ENCODE data around the gene SLC45A1.
A peak's percentile ranks its signal among the peaks of the same experiment; 100 is the strongest.

Gene SLC45A1

DNA sequence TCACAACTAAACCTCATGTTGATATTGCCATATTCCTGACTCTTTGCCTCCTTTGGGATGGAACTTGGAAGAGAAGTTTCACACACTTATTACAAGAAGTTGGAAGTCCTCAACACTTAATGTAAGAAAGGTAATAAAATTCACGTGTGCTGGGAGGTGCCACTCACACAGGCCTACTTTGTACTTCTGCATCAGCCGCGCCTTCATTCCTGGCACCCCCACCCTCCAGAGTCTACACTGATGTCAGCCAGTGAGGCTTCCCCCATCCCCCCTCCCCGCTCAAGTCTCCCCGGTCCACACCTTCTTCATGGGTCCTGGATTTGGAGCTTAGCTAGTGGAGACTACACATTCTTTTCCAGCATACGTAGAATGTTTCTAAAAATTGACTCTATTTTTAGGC, 24.8 kb upstream of the SLC45A1 start:
- Histone ChIP-seq H3K9me3 (replicated peaks; ENCODE audit: low read length) (no peaks in the 10 kb centered on the region), H3K27me3 (ENCODE audit: control insufficient read depth, insufficient read depth, low read length) (no peaks in the 10 kb centered on the region), H3K9ac (ENCODE audit: low read depth, low read length) (no peak overlapping the region), H3K4me2 (ENCODE audit: low read length) (no peak overlapping the region), H3K4me1 (ENCODE audit: control insufficient read depth, insufficient read depth, low read length) (no peaks in the 10 kb centered on the region), H3K36me3 (ENCODE audit: insufficient read depth, low read length) (no peaks in the 10 kb centered on the region), H3K4me3 (ENCODE audit: low read length) (no peak overlapping the region)

DNA sequence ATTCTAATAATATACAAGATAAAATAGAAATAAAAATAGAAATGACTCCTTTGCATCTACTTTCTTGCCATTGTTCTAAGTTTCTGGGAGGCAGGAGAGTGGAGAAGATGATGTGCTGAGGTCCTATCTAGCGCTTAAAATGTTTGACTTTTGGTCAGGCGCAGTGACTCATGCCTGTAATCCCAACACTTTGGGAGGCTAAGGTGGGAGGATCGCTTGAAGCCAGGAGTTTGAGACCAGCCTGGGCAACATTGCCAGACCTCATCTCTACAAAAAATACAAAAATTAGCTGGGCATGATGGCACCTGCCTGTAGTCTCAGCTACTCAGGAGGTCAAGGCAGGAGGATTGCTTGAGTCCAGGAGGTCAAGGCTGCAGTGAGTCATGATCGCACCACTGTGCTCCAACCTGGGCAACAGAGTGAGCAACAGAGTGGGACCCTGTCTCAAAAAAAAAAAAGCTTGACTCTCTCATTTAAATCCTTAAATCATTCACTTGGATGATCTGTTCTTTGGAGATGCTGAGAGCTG, 24.2 kb upstream of the SLC45A1 start:
- H3K36me3 ChIP-seq (ENCODE audit: insufficient read depth, low read length): no peaks in the 10 kb centered on the region
- no peak overlapping the region for H3K9ac ChIP-seq (ENCODE audit: low read depth, low read length)
- no peak overlapping the region for H3K4me2 ChIP-seq (ENCODE audit: low read length)
- no peak overlapping the region for H3K4me3 ChIP-seq (ENCODE audit: low read length)
- H3K4me1 ChIP-seq (ENCODE audit: control insufficient read depth, insufficient read depth, low read length): no peaks in the 10 kb centered on the region
- H3K9me3 ChIP-seq (replicated peaks; ENCODE audit: low read length): no peaks in the 10 kb centered on the region
- H3K27me3 ChIP-seq (ENCODE audit: control insufficient read depth, insufficient read depth, low read length): no peaks in the 10 kb centered on the region

DNA sequence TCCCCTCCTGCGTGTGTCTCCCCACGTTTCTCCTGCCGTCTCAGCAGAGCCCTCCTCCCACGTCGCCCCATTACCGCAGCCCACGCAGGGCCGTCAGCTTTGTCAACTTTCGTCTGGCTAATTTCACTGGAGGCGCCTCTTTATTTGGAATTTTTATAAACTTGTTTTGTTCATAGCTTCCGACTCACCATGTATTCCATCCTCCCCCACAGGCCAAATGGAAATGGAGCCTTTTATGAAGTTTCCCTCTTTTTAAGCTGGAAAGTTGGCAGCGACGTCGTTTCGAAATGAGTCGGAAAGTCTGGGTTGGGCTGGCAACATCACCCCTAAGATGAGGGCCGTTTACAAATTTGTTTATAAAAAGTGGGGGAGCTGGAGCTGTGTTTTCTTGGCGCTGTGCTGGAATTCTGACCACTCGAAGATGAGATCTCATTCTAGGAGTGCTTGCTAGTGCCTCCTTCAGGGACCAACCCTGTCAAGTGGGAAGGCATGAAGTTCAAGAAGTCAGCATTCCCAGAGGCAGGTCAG, 23.7 kb upstream of the SLC45A1 start:
- Histone ChIP-seq H3K4me3 (ENCODE audit: low read length) (no peak overlapping the region), H3K4me1 (ENCODE audit: control insufficient read depth, insufficient read depth, low read length) (no peaks in the 10 kb centered on the region), H3K9ac (ENCODE audit: low read depth, low read length) (no peak overlapping the region), H3K36me3 (ENCODE audit: insufficient read depth, low read length) (no peaks in the 10 kb centered on the region), H3K9me3 (replicated peaks; ENCODE audit: low read length) (no peaks in the 10 kb centered on the region), H3K4me2 (ENCODE audit: low read length) (no peak overlapping the region), H3K27me3 (ENCODE audit: control insufficient read depth, insufficient read depth, low read length) (no peaks in the 10 kb centered on the region)

DNA sequence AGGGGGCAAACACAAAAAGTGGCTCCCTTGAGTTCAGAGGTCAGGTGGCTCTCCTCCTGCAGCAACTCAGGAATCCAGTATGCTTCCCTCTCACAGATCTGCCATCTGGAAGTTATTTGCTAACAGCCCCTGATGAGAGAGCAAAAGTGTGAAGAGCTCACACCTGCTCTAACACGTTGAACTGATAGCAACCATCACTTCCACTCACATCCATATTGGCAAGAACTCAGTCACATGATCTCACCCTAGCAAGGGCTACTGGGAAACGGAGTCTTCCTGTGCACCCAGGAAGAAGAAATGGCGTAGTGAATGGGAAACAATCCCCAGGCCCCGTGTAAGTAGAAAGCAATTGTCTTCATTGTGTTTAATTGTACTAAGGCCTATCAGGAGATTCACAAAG, 20.7 kb upstream of the SLC45A1 start:
- H3K4me3 ChIP-seq (ENCODE audit: low read length): no peak overlapping the region
- H3K36me3 ChIP-seq (ENCODE audit: insufficient read depth, low read length): no peaks in the 10 kb centered on the region
- H3K4me1 ChIP-seq (ENCODE audit: control insufficient read depth, insufficient read depth, low read length): peaks cover 2% of the 10 kb centered on the region
- H3K27me3 ChIP-seq (ENCODE audit: control insufficient read depth, insufficient read depth, low read length): no peaks in the 10 kb centered on the region
- H3K4me2 ChIP-seq (ENCODE audit: low read length): no peak overlapping the region
- H3K9me3 ChIP-seq (replicated peaks; ENCODE audit: low read length): no peaks in the 10 kb centered on the region
- no peak overlapping the region for H3K9ac ChIP-seq (ENCODE audit: low read depth, low read length)

DNA sequence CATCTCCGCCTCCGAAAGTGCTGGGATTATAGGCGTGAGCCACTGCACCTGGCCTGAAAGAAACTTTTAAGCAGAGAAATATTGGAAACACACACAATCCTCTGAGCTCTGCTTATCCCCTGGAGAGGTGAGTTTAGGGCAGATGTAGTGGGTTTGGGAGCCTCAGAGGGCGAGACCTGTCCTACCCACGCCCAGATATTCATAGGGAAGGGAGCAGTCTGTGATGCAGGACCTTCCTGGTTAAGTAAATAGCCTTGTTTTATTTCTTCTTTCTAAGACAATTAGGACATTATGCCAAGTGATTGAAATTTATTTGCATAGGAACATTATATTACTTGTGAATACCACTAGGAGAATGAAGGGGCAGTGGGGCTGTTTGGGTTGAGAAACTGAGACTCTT, 18.0 kb upstream of the SLC45A1 start:
- Histone ChIP-seq H3K4me2 (ENCODE audit: low read length) (no peak overlapping the region), H3K9ac (ENCODE audit: low read depth, low read length) (no peak overlapping the region), H3K36me3 (ENCODE audit: insufficient read depth, low read length) (no peaks in the 10 kb centered on the region), H3K4me3 (ENCODE audit: low read length) (no peak overlapping the region), H3K4me1 (ENCODE audit: control insufficient read depth, insufficient read depth, low read length) (peaks cover 13% of the 10 kb centered on the region), H3K27me3 (ENCODE audit: control insufficient read depth, insufficient read depth, low read length) (no peaks in the 10 kb centered on the region), H3K9me3 (replicated peaks; ENCODE audit: low read length) (no peaks in the 10 kb centered on the region)

DNA sequence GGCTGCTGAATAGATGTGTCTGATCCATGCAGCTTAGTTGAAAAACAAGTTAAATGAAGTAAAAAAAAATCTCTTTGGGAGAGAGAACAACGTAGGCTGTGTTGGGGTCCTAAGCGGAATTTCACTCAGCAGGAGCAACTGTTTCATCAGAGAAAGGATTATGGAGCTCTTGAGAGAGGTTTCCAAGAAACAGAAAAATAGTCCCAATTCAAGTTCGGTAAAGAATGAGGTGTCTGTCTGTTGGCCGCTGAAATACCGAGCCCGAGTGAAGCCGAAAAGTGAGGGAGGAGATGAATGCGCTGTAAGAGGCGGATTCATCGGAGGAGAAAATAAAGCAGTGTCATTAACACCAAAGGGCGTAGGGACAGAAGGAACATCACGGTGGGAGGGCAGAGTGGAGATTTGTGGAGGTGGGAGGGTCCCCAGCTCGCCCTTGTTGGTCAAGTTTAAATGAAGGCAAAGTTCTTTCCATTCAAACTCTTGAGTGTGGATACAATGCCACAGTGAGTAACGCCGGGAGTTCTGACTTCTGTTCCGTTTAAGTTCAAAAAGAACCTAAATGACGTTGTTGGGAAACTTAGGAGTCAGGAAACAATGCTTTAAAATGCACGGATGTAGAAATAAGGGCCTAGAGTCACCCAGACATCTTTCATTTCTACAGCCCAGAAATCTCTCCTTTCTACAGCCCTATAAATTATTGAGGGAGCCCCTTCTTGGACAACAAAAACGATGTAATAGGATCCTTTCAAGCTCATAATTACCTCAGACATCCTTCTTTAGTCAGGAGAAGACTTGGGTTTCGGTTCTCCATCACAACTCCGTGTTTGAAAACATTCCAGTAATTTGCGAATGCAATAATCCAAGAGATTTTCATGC, 15.6 kb upstream of the SLC45A1 start:
- peak overlapping the region; percentile 71 for H3K4me2 ChIP-seq (ENCODE audit: low read length)
- no peaks in the 10 kb centered on the region for H3K36me3 ChIP-seq (ENCODE audit: insufficient read depth, low read length)
- no peaks in the 10 kb centered on the region for H3K27me3 ChIP-seq (ENCODE audit: control insufficient read depth, insufficient read depth, low read length)
- no peaks in the 10 kb centered on the region for H3K9me3 ChIP-seq (replicated peaks; ENCODE audit: low read length)
- H3K4me1 ChIP-seq (ENCODE audit: control insufficient read depth, insufficient read depth, low read length): peaks cover 13% of the 10 kb centered on the region
- peak overlapping the region; percentile 25 for H3K9ac ChIP-seq (ENCODE audit: low read depth, low read length)
- peak overlapping the region; percentile 38 for H3K4me3 ChIP-seq (ENCODE audit: low read length)

DNA sequence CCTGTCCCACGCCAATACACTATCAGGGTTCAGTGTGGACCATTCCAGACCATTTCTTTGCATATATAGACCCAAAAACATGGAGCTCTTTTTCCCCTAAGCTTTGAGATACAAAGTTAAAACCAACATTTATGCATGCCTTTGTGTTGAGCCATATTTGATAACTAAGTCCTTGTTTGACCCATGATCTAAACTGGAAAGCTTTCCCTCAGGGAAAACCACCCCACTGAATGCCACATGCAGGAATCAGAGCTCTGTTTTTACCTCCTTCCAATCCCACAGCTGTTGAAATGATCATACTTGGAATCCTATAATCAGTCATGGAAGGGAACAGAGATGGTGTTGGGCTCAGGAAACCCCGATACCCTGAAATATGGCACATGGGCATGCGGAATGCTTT, 14.8 kb upstream of the SLC45A1 start:
- no peaks in the 10 kb centered on the region for H3K9me3 ChIP-seq (replicated peaks; ENCODE audit: low read length)
- no peak overlapping the region for H3K4me3 ChIP-seq (ENCODE audit: low read length)
- no peaks in the 10 kb centered on the region for H3K36me3 ChIP-seq (ENCODE audit: insufficient read depth, low read length)
- H3K9ac ChIP-seq (ENCODE audit: low read depth, low read length): no peak overlapping the region
- peak overlapping the region; percentile 71 for H3K4me2 ChIP-seq (ENCODE audit: low read length)
- H3K4me1 ChIP-seq (ENCODE audit: control insufficient read depth, insufficient read depth, low read length): peaks cover 13% of the 10 kb centered on the region
- no peaks in the 10 kb centered on the region for H3K27me3 ChIP-seq (ENCODE audit: control insufficient read depth, insufficient read depth, low read length)

DNA sequence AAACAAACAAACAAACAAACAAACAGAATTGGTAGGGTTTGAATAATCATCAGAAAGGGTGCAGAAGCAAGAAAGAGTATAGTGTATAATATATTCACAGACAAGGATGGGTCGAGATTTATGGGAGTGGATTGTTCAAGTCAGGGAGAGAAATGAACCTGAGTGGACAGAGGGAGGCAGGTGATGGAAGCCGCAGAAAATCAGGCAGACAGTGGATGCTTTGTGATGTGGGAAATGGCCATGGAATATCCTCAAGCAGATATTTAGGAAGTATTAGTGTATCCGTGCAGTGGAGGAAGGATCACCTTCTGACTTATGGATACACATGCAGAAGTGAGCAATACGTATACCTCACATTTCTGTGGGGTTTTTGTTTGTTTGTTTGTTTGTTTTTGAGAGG, 14.0 kb upstream of the SLC45A1 start:
- no peak overlapping the region for H3K9ac ChIP-seq (ENCODE audit: low read depth, low read length)
- no peaks in the 10 kb centered on the region for H3K9me3 ChIP-seq (replicated peaks; ENCODE audit: low read length)
- H3K4me2 ChIP-seq (ENCODE audit: low read length): no peak overlapping the region
- no peak overlapping the region for H3K4me3 ChIP-seq (ENCODE audit: low read length)
- H3K36me3 ChIP-seq (ENCODE audit: insufficient read depth, low read length): no peaks in the 10 kb centered on the region
- H3K27me3 ChIP-seq (ENCODE audit: control insufficient read depth, insufficient read depth, low read length): no peaks in the 10 kb centered on the region
- H3K4me1 ChIP-seq (ENCODE audit: control insufficient read depth, insufficient read depth, low read length): peaks cover 13% of the 10 kb centered on the region

DNA sequence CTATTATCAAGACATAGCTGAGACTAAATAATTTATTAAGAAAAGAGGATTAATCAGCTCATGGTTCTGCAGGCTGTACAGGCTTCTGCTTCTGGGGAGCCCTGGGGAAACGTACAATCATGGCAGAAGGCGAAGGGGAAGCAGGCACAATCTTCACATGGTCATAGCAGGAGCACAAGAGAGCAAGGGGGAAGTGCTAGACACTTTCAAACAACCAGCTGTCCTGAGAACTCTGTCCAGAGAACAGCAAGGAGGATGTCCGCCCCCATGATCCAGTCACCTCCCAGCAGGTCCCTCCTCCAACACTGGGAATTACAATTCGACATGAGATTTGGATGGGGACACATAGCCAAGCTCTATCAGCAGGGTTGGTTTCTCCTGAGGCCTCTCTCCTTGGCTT, 10.3 kb upstream of the SLC45A1 start:
- Histone ChIP-seq H3K4me1 (ENCODE audit: control insufficient read depth, insufficient read depth, low read length) (peaks cover 7% of the 10 kb centered on the region), H3K4me2 (ENCODE audit: low read length) (no peak overlapping the region), H3K9ac (ENCODE audit: low read depth, low read length) (no peak overlapping the region), H3K4me3 (ENCODE audit: low read length) (no peak overlapping the region), H3K36me3 (ENCODE audit: insufficient read depth, low read length) (no peaks in the 10 kb centered on the region), H3K27me3 (ENCODE audit: control insufficient read depth, insufficient read depth, low read length) (no peaks in the 10 kb centered on the region), H3K9me3 (replicated peaks; ENCODE audit: low read length) (no peaks in the 10 kb centered on the region)

DNA sequence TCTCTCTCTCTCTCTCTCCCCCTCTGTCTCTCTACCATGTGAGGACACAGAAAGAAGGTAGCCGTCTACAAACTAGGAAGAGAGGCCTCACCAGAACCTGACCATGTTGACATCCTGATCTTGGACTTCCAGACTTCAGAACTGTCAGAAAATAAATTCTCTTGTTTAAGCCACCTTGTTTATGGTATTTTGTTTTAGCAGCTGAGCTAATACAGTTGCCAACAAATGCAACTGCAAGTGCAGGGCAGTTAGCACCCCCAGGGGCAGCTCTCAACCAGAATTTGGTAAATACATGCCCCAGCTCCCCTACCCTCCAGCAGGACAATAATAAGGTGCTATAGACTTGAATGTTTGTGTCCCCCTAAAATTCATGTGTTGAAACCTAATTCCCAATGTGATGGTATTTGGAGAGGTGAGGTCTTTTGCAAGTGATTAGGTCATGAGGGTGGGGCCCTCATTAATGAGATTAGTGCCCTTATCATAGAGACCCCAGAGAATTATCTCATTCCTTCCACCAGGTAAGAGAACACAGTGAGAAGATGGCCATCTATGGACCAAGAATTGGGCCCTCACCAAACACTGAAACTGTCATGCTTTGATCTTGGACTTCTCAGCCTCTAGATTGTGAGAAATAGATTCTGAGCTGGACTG, 6.7 kb upstream of the SLC45A1 start:
- Histone ChIP-seq H3K4me3 (ENCODE audit: low read length) (no peak overlapping the region), H3K36me3 (ENCODE audit: insufficient read depth, low read length) (no peaks in the 10 kb centered on the region), H3K9ac (ENCODE audit: low read depth, low read length) (no peak overlapping the region), H3K27me3 (ENCODE audit: control insufficient read depth, insufficient read depth, low read length) (no peaks in the 10 kb centered on the region), H3K9me3 (replicated peaks; ENCODE audit: low read length) (no peaks in the 10 kb centered on the region), H3K4me1 (ENCODE audit: control insufficient read depth, insufficient read depth, low read length) (peaks cover 3% of the 10 kb centered on the region), H3K4me2 (ENCODE audit: low read length) (no peak overlapping the region)

DNA sequence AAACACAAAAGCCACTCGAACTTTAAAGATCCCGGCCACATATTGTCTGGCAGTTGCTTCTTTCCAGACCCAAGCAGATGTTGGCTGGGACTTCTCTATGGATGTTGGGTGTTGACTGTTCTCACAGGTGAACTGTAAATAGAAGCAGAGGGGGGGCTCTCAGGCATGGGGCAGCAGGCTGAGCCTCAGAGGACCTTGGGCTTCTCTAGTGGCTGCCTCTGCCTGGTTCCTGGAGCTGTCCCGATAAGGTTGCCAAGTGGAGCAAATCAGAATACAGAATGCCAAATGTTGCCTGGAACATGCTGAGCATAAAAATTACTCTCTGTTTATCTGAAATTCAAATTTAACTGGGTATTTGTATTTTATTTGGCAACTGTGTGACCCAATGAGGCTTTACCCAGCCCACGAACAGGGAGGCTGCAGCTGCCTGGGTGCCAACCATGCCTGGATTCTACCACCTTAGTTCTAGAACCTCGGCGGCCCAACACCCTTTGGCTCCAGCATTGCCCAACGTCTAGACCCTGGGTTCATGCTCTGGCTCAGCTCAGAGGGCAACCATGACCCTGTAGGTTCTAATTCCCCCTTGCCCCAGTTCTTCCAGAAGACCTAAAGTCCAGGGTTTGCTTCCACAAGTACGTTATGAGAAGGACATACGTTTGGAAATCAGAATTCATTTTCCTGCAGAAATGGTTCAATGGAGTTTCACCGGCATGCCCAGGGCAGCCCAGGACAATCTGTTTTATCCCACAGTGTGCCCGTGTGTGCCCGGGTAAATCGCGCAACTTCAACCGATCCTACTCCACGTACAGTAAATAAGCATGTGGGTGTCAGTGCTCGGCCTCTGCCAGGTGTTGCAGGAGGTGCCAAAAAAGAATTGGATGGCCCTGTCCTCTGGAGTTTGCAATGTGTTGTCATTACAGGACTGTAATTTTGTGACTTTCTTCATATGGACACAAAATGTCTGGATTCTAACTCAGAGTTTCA, 5.4 kb upstream of the SLC45A1 start:
- Histone ChIP-seq H3K27me3 (ENCODE audit: control insufficient read depth, insufficient read depth, low read length) (no peaks in the 10 kb centered on the region), H3K4me2 (ENCODE audit: low read length) (no peak overlapping the region), H3K9me3 (replicated peaks; ENCODE audit: low read length) (no peaks in the 10 kb centered on the region), H3K9ac (ENCODE audit: low read depth, low read length) (no peak overlapping the region), H3K4me1 (ENCODE audit: control insufficient read depth, insufficient read depth, low read length) (peaks cover 4% of the 10 kb centered on the region), H3K4me3 (ENCODE audit: low read length) (no peak overlapping the region), H3K36me3 (ENCODE audit: insufficient read depth, low read length) (no peaks in the 10 kb centered on the region)

All from skeletal muscle satellite cell (primary cell).